ENCODE measurements around the gene MTHFR.

The MTHFR gene

DNA sequence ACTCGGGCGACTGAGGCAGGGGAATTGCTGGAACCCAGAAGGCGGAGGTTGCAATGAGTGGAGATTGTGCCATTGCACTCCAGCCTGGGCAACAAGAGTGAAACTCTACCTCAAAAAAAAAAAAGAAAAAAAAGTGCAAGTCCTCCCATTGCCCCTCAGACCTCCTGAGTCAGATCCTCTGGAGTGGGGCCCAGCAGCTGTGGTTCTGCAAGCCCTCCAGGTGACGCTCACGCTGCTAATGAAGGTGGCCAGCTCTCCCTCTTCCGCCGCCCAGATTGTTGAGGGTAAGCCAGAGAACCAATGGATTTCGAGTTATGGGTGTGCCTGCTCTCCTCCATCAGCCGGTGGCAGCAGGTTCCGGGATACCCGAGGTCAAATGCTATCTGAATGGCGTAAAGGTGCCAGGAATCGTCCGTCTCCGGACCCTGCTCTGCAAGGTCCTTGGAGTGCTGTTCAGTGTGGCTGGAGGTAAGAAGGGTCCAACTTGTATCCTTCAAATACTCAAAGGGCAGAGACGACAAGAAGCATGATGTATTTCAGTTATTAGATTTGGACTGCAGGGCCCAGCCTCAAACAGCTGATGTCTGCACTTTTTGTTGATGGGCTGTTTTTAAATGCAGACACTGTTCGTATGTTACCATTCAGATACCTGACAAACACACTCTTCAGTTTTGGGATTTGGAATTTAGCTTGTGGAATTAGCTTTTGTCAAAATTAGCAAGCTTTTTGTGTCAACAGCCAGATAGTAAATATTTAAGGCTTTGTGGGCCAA, 17.8 kb upstream of the MTHFR start:
- no peaks in the 10 kb centered on the region for H3K79me2 ChIP-seq (ENCODE audit: insufficient read depth, low read length)
- no peak overlapping the region for H3K4me3 ChIP-seq (ENCODE audit: low read depth, low read length, poor library complexity, severe bottlenecking)
- TF ChIP-seq, protein P1, sequence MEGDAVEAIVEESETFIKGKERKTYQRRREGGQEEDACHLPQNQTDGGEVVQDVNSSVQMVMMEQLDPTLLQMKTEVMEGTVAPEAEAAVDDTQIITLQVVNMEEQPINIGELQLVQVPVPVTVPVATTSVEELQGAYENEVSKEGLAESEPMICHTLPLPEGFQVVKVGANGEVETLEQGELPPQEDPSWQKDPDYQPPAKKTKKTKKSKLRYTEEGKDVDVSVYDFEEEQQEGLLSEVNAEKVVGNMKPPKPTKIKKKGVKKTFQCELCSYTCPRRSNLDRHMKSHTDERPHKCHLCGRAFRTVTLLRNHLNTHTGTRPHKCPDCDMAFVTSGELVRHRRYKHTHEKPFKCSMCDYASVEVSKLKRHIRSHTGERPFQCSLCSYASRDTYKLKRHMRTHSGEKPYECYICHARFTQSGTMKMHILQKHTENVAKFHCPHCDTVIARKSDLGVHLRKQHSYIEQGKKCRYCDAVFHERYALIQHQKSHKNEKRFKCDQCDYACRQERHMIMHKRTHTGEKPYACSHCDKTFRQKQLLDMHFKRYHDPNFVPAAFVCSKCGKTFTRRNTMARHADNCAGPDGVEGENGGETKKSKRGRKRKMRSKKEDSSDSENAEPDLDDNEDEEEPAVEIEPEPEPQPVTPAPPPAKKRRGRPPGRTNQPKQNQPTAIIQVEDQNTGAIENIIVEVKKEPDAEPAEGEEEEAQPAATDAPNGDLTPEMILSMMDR (IDR thresholded peaks at IDR 0.05; ENCODE audit: low read length), result no peak
- no peak for TF ChIP-seq EZH2 (IDR thresholded peaks at IDR 0.05; ENCODE audit: borderline replicate concordance, low read length)
- no peaks in the 10 kb centered on the region for H3K27me3 ChIP-seq (ENCODE audit: insufficient read depth, low read length)
- H3K9me3 ChIP-seq (ENCODE audit: low read length), result no peaks in the 10 kb centered on the region
- peaks cover 53% of the 10 kb centered on the region for H3K36me3 ChIP-seq (ENCODE audit: insufficient read depth, low read length)
- no peak overlapping the region for H2AFZ ChIP-seq (ENCODE audit: low read length)
- no peaks in the 10 kb centered on the region for H4K20me1 ChIP-seq (ENCODE audit: insufficient read depth, low read length)
- H3K4me1 ChIP-seq (ENCODE audit: insufficient read depth, low read length, severe bottlenecking), result no peaks in the 10 kb centered on the region
- no peak overlapping the region for H3K4me2 ChIP-seq (ENCODE audit: low read length)
- H3K27ac ChIP-seq (ENCODE audit: low read depth, low read length, poor library complexity, severe bottlenecking), result no peak overlapping the region
- H3K9ac ChIP-seq (ENCODE audit: low read length), result no peak overlapping the region
- no peaks in the 10 kb centered on the region for H3K9me2 ChIP-seq (ENCODE audit: low read depth, low read length)
- H3F3A ChIP-seq (ENCODE audit: insufficient read depth, low read length), result no peaks in the 10 kb centered on the region

DNA sequence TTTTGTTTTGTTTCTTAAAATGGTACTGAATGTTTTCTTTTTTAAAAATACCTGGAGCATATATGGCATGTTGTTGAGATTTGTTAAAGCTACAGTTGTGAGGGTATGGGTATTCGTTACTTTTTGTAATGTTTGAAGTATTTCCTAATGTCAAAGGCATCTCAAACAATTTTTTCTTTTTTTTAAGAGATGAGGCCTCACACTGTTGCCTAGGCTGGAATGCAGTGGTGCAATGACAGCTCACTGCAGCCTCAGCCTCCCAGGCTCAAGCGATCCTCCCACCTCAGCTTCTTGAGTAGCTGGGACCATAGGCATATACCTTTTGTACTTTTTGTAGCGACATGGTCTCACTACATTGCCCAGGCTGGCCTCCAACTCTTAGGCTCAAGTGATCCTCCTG, 16.3 kb upstream of the MTHFR start:
- no peaks in the 10 kb centered on the region for H3K9me3 ChIP-seq (ENCODE audit: low read length)
- no peaks in the 10 kb centered on the region for H3K27me3 ChIP-seq (ENCODE audit: insufficient read depth, low read length)
- H2AFZ ChIP-seq (ENCODE audit: low read length), result no peak overlapping the region
- no peak for TF ChIP-seq EZH2 (IDR thresholded peaks at IDR 0.05; ENCODE audit: borderline replicate concordance, low read length)
- TF ChIP-seq, protein P1 (IDR thresholded peaks at IDR 0.05; ENCODE audit: low read length), result no peak
- H3K36me3 ChIP-seq (ENCODE audit: insufficient read depth, low read length), result peaks cover 54% of the 10 kb centered on the region
- no peaks in the 10 kb centered on the region for H3K4me1 ChIP-seq (ENCODE audit: insufficient read depth, low read length, severe bottlenecking)
- no peaks in the 10 kb centered on the region for H3K9me2 ChIP-seq (ENCODE audit: low read depth, low read length)
- no peaks in the 10 kb centered on the region for H3F3A ChIP-seq (ENCODE audit: insufficient read depth, low read length)
- H3K79me2 ChIP-seq (ENCODE audit: insufficient read depth, low read length), result no peaks in the 10 kb centered on the region
- H3K4me2 ChIP-seq (ENCODE audit: low read length), result no peak overlapping the region
- no peak overlapping the region for H3K9ac ChIP-seq (ENCODE audit: low read length)
- no peaks in the 10 kb centered on the region for H4K20me1 ChIP-seq (ENCODE audit: insufficient read depth, low read length)
- no peak overlapping the region for H3K27ac ChIP-seq (ENCODE audit: low read depth, low read length, poor library complexity, severe bottlenecking)
- H3K4me3 ChIP-seq (ENCODE audit: low read depth, low read length, poor library complexity, severe bottlenecking), result no peak overlapping the region

DNA sequence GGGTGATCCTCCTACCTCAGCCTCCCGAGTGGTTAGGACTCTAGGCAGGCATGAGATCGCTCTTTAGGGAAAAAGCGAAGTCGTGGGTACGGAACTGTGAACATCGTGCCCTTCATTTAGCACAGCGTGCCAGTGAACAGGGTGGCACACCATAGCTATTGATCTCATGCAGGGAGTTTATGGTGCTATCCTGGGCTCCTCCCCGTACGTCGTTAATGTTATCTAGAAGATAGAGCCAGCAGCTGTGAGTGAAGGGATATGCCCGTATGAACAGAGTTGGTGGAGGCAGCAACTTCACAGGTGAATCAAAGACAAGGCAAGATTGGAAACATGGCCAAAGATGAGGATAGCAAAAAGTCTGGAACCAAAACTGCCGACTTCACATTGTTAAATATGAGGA, 11.4 kb upstream of the MTHFR start:
- peaks cover 28% of the 10 kb centered on the region for H3K4me1 ChIP-seq (ENCODE audit: insufficient read depth, low read length, severe bottlenecking)

More for the DNA sequence above, 11.4 kb upstream of the MTHFR start:
- H3F3A ChIP-seq (ENCODE audit: insufficient read depth, low read length), result no peaks in the 10 kb centered on the region
- no peaks in the 10 kb centered on the region for H3K79me2 ChIP-seq (ENCODE audit: insufficient read depth, low read length)
- H3K9ac ChIP-seq (ENCODE audit: low read length), result no peak overlapping the region
- H3K9me2 ChIP-seq (ENCODE audit: low read depth, low read length), result no peaks in the 10 kb centered on the region
- no peaks in the 10 kb centered on the region for H3K9me3 ChIP-seq (ENCODE audit: low read length)
- TF ChIP-seq EZH2 (IDR thresholded peaks at IDR 0.05; ENCODE audit: borderline replicate concordance, low read length), result no peak
- TF ChIP-seq, protein P1 (IDR thresholded peaks at IDR 0.05; ENCODE audit: low read length), result no peak
- H3K36me3 ChIP-seq (ENCODE audit: insufficient read depth, low read length), result peaks cover 59% of the 10 kb centered on the region
- H4K20me1 ChIP-seq (ENCODE audit: insufficient read depth, low read length), result no peaks in the 10 kb centered on the region
- no peak overlapping the region for H2AFZ ChIP-seq (ENCODE audit: low read length)
- H3K27ac ChIP-seq (ENCODE audit: low read depth, low read length, poor library complexity, severe bottlenecking), result no peak overlapping the region
- no peak overlapping the region for H3K4me3 ChIP-seq (ENCODE audit: low read depth, low read length, poor library complexity, severe bottlenecking)
- no peaks in the 10 kb centered on the region for H3K27me3 ChIP-seq (ENCODE audit: insufficient read depth, low read length)
- no peak overlapping the region for H3K4me2 ChIP-seq (ENCODE audit: low read length)
